Stimulated activated naive CD8-positive, alpha-beta T cell treated with anti-CD3 and anti-CD28 coated beads, Interleukin-15, amount 100 ng/mL, for 72 hours (primary cell): ENCODE results near the gene TTC23.

Source experiments
- ATAC-seq: fragments of 150-1000 bp; cut with Tn5 transposase; 2 replicates; pipeline ENCODE4 v1.10.0; 2021; ENCODE audit warnings: mild to moderate bottlenecking, moderate library complexity
- DNase-seq, 2 donors: peaks; one replicate each; pipeline ENCODE4 v3.0.0; 2021 to 2022
- H3K27ac Mint-ChIP-seq, 2 donors: one replicate each; pipeline ENCODE4 v1.8.0; 2022; ENCODE audit warnings: mild to moderate bottlenecking in 2 of 2, mixed read lengths in 2 of 2, moderate library complexity in 2 of 2
- H3K27me3 Mint-ChIP-seq: one replicate; pipeline ENCODE4 v1.8.0; 2022; ENCODE audit warnings: mixed read lengths
- H3K4me1 Mint-ChIP-seq: one replicate; pipeline ENCODE4 v1.8.0; 2022; ENCODE audit warnings: mild to moderate bottlenecking, mixed read lengths
- H3K4me3 Mint-ChIP-seq, 2 donors: one replicate each; pipeline ENCODE4 v1.8.0; 2022; ENCODE audit warnings: mild to moderate bottlenecking in 2 of 2, mixed read lengths in 2 of 2, moderate library complexity in 1 of 2
- H3K9me3 Mint-ChIP-seq, 2 donors: one replicate each; pipeline ENCODE4 v1.8.0; 2022; ENCODE audit warnings: mixed read lengths in 2 of 2

TTC23 gene

DNA sequence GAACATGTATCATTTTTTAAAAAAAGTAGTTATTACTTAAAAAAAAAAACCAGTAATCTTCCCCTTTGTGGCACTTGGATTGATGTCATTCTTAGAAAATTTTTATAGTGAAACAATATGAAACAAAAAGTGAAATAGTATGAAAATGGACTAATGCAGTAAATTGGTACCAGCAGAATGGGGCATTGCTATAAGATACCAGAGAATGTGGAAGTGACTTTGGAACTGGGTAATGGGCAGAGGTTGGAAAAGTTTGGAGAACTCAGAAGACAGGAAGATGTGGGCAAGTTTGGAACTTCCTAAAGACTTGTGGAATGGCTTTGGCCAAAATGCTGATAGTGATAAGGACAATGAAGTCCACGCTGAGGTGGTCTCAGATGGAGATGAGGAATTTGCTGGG is 66.6 kb downstream of the TTC23 start:
- no peaks in the 10 kb centered on the region for H3K27me3 Mint-ChIP-seq
- no peak overlapping the region for H3K27ac Mint-ChIP-seq
- DNase-seq = no peak

GRCh38 chr15:99181545-99181971 is 67.8 kb downstream of the TTC23 start:
- H3K9me3 Mint-ChIP-seq = no peaks in the 10 kb centered on the region
- DNase-seq (no peak), ATAC-seq (no peak)
- no peaks in the 10 kb centered on the region for H3K27me3 Mint-ChIP-seq
- no peak overlapping the region for H3K27ac Mint-ChIP-seq
- no peak overlapping the region for H3K4me3 Mint-ChIP-seq
- no peaks in the 10 kb centered on the region for H3K4me1 Mint-ChIP-seq

More for the DNA sequence above, 66.6 kb downstream of the TTC23 start:
- H3K4me1 Mint-ChIP-seq = no peaks in the 10 kb centered on the region
- no peak for ATAC-seq
- no peaks in the 10 kb centered on the region for H3K9me3 Mint-ChIP-seq
- no peak overlapping the region for H3K4me3 Mint-ChIP-seq

DNA sequence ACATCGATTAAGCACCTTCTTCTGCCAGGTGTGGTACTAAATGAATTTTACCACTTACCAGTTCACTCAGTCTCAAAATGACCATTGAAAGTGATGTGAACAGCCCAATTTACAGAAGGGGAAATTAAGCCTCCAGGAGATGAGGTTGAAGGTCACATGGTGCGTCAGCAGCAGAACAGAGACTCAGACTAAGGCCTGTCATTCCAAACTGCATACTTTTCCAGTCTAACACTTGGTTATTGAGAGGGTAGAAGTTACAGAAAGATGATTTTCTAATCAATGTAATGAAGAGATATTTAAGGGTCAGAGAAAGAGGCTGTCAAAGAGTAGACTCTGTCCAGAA is 68.4 kb downstream of the TTC23 start:
- no peak for DNase-seq
- H3K4me1 Mint-ChIP-seq = no peaks in the 10 kb centered on the region
- H3K27ac Mint-ChIP-seq = no peak overlapping the region
- no peak overlapping the region for H3K4me3 Mint-ChIP-seq
- no peak for ATAC-seq
- no peaks in the 10 kb centered on the region for H3K9me3 Mint-ChIP-seq
- no peaks in the 10 kb centered on the region for H3K27me3 Mint-ChIP-seq

- H3K9me3 Mint-ChIP-seq = no peaks in the 10 kb centered on the region
- H3K27ac Mint-ChIP-seq = no peak overlapping the region
- DNase-seq (no peak), ATAC-seq (no peak)
- H3K4me1 Mint-ChIP-seq = no peaks in the 10 kb centered on the region
- no peak overlapping the region for H3K4me3 Mint-ChIP-seq
- no peaks in the 10 kb centered on the region for H3K27me3 Mint-ChIP-seq
Measured at GRCh38 chr15:99180086-99180963, 69.1 kb downstream of the TTC23 start.

- no peak overlapping the region for H3K4me3 Mint-ChIP-seq
- no peak overlapping the region for H3K27ac Mint-ChIP-seq
- no peaks in the 10 kb centered on the region for H3K9me3 Mint-ChIP-seq
- H3K27me3 Mint-ChIP-seq = no peaks in the 10 kb centered on the region
- no peak for ATAC-seq
- H3K4me1 Mint-ChIP-seq = no peaks in the 10 kb centered on the region
- no peak for DNase-seq
Measured at GRCh38 chr15:99177679-99178078, 71.7 kb downstream of the TTC23 start.

DNA sequence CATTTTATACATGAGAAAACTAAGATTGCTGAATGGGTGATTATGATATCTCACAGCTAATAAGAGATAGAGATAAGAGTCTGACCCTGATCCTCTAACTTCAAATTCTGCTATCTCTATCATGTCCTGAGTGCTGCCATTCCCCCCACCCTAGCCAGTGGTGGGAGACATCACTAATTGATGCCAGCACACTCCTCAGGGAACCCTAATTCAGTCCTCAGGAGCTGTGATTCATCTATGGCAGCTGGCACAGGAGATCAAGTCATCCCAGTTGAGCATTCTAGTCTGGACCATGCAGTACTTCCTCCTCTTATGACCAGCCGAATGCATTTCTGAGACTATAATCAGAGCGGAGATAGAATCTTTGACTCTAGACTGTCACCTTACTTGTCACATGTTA is 72.6 kb downstream of the TTC23 start:
- DNase-seq = no peak
- H3K4me1 Mint-ChIP-seq = no peaks in the 10 kb centered on the region
- H3K4me3 Mint-ChIP-seq = no peak overlapping the region
- no peaks in the 10 kb centered on the region for H3K9me3 Mint-ChIP-seq
- no peaks in the 10 kb centered on the region for H3K27me3 Mint-ChIP-seq
- H3K27ac Mint-ChIP-seq = no peak overlapping the region
- no peak for ATAC-seq

DNA sequence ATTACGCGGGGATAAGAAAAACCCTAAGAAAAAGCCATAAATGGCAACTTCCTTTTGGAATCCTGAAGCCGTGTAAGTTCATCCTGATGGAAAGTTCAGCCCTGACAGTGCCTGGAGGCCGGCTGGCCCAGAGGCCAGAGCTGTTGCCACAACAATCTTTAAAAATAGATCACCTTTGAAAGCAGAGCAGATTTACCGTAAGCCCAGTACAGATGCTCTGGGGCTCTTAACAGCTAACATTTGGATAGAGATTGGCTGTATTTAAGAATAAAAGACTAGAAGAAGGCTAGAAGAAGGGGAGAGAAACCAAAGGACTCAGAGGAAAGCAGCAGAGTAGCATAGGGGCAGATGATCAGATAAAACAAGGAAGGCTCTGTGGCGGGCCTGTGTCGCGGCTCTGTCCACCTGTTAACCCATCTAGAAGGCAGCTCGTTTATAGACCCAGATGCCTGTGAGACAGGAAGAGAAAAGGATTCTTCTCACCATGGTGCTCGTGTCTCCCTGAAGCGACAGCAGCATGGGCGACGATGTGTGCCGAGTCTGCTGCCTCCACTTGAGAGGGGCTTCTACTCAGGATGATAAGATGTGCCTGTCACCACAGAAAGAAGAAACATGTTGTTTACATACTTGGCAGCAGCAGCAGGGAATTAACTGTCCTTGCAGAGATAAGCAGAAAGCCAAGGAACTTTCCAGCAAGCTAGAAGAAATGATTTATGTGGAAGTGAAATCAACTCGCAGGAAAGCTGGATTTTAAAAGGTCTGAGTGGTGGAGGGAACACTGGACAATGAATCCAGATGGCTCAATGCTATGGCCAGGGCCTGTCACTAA is 74.6 kb downstream of the TTC23 start:
- Mint-ChIP-seq H3K9me3 (no peaks in the 10 kb centered on the region), H3K4me3 (no peak overlapping the region), H3K4me1 (no peaks in the 10 kb centered on the region), H3K27ac (peak overlapping the region in 1 of 2 donors; percentile 54), H3K27me3 (no peaks in the 10 kb centered on the region)
- ATAC-seq (no peak), DNase-seq (no peak)

DNA sequence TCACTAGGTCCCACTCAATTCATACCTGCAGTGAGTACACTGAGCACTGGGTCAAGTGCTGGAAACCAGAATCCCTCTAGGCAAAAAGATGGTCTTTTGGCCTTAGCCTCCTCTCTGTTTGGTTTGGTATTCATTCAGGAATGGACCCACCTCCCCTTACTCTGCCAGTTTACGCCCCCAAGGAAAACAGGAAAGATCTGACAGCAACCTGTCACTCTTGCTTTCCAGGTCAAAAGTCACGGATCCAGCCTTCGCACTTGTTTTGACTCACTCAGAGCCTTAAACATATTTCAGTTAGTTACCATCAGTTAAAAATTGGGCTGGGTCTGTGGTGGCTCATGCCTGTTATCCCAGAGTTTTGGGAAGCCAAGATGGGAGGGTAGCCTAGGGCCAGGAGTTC is 76.4 kb downstream of the TTC23 start:
- Mint-ChIP-seq H3K4me3 (no peak overlapping the region), H3K9me3 (no peaks in the 10 kb centered on the region), H3K4me1 (no peaks in the 10 kb centered on the region), H3K27me3 (no peaks in the 10 kb centered on the region), H3K27ac (no peak overlapping the region)
- DNase-seq = no peak
- no peak for ATAC-seq

- H3K27me3 Mint-ChIP-seq = no peaks in the 10 kb centered on the region
- H3K9me3 Mint-ChIP-seq = no peaks in the 10 kb centered on the region
- no peak overlapping the region for H3K4me3 Mint-ChIP-seq
- ATAC-seq = no peak
- no peak overlapping the region for H3K27ac Mint-ChIP-seq
- H3K4me1 Mint-ChIP-seq = no peaks in the 10 kb centered on the region
- DNase-seq = no peak
Measured at GRCh38 chr15:99172171-99172570, 77.2 kb downstream of the TTC23 start.

DNA sequence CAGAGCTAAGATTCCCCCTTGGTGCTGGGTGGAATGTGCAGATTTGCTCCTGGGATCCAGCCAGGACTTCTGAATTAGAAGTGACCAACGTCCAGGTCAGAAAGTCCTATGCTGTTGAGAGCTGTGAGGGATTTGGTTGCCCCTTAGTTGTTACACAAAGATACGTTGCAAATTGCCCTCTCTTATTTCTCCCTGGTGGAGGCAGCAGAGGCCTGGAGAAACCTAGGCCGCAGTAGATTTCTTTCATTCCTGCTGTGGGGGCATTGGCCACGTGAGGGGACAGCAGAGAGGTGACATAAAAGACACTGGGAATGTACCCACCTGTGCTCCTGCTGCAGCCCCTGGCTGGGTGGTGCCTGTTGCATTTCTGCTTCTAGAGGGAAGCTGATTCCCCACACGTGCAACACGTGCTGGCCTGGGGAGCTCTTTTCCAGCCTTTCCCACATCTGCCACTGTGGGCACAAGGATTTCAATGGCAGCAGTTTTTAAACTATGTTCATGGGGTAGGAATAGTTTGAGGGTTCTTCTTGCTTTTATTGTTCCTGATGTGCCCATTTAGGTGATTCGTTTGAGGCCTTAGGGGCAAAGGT is 78.8 kb downstream of the TTC23 start:
- H3K9me3 Mint-ChIP-seq = no peaks in the 10 kb centered on the region

GRCh38 chr15:99169769-99170311 is 79.5 kb downstream of the TTC23 start:
- no peaks in the 10 kb centered on the region for H3K27me3 Mint-ChIP-seq
- H3K4me1 Mint-ChIP-seq = no peaks in the 10 kb centered on the region
- H3K27ac Mint-ChIP-seq = peak overlapping the region in 1 of 2 donors; percentile 92
- DNase-seq (no peak), ATAC-seq (no peak)
- H3K4me3 Mint-ChIP-seq = no peak overlapping the region
- no peaks in the 10 kb centered on the region for H3K9me3 Mint-ChIP-seq

More for the DNA sequence above, 78.8 kb downstream of the TTC23 start:
- no peak for DNase-seq
- no peaks in the 10 kb centered on the region for H3K27me3 Mint-ChIP-seq
- no peak overlapping the region for H3K27ac Mint-ChIP-seq
- no peak for ATAC-seq
- H3K4me3 Mint-ChIP-seq = no peak overlapping the region
- no peaks in the 10 kb centered on the region for H3K4me1 Mint-ChIP-seq

- Mint-ChIP-seq H3K27ac (peak overlapping the region in 1 of 2 donors; percentile 59), H3K27me3 (no peaks in the 10 kb centered on the region), H3K4me3 (no peak overlapping the region), H3K9me3 (no peaks in the 10 kb centered on the region), H3K4me1 (no peaks in the 10 kb centered on the region)
- ATAC-seq = no peak
- no peak for DNase-seq
Measured at GRCh38 chr15:99168601-99169580, 80.5 kb downstream of the TTC23 start.

DNA sequence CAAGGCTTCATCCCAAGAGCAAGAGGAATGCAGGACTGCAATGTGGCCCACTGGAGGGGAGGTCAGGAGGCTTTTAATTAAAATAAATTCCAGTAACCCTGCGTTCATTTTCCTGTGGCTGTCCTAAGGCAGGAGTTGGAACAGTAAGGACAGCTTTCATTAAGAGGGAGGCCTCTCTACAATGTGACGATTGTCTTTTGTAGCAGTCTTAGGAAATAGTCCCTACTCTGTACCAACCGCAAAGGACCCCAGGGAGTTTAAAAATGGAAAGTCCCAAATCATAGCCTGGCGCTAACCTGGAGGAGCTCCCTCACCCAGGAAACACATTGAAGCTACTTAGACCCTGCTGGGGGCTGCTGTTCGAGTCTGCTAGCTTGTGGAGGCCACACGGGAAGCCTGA is 81.7 kb downstream of the TTC23 start:
- no peaks in the 10 kb centered on the region for H3K9me3 Mint-ChIP-seq
- DNase-seq = no peak
- no peaks in the 10 kb centered on the region for H3K27me3 Mint-ChIP-seq
- peaks cover 12% of the 10 kb centered on the region for H3K4me1 Mint-ChIP-seq
- no peak overlapping the region for H3K4me3 Mint-ChIP-seq
- ATAC-seq = no peak
- no peak overlapping the region for H3K27ac Mint-ChIP-seq

GRCh38 chr15:99167201-99167600 is 82.2 kb downstream of the TTC23 start:
- Mint-ChIP-seq H3K27me3 (no peaks in the 10 kb centered on the region), H3K4me3 (no peak overlapping the region), H3K27ac (no peak overlapping the region), H3K9me3 (no peaks in the 10 kb centered on the region), H3K4me1 (peaks cover 12% of the 10 kb centered on the region)
- DNase-seq (no peak), ATAC-seq (no peak)
